Measurements from ENCODE around the gene DPYD.
"Not testable (repeated sequence)": the region's sequence is repeated elsewhere in the genome, so short reads cannot be mapped to it uniquely, and the experiment has no call there.

DNA sequence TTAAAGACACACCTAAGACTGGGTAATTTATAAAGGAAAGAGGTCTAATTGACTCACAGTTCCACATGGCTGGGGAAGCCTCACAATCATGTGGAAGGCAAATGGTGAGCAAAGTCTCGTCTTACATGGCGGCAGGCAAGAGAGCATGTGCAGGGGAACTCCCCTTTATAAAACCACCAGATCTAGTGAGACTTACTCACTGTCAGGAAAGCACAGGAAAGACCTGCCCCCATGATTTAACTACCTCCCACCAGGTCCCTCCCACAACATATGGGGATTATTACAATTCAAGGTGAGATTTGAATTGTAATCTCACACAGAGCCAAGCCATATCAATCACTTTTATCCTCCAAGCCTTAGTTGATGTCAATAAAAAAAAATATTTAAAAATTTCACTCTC is 689.5 kb downstream of the DPYD start:
- TF ChIP-seq, protein P1, sequence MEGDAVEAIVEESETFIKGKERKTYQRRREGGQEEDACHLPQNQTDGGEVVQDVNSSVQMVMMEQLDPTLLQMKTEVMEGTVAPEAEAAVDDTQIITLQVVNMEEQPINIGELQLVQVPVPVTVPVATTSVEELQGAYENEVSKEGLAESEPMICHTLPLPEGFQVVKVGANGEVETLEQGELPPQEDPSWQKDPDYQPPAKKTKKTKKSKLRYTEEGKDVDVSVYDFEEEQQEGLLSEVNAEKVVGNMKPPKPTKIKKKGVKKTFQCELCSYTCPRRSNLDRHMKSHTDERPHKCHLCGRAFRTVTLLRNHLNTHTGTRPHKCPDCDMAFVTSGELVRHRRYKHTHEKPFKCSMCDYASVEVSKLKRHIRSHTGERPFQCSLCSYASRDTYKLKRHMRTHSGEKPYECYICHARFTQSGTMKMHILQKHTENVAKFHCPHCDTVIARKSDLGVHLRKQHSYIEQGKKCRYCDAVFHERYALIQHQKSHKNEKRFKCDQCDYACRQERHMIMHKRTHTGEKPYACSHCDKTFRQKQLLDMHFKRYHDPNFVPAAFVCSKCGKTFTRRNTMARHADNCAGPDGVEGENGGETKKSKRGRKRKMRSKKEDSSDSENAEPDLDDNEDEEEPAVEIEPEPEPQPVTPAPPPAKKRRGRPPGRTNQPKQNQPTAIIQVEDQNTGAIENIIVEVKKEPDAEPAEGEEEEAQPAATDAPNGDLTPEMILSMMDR (IDR thresholded peaks at IDR 0.05; ENCODE audit: insufficient read depth, low read length, poor library complexity, severe bottlenecking) = not testable (repeated sequence)
- TF ChIP-seq EZH2phosphoT487 (conservative IDR thresholded peaks at IDR 0.05; ENCODE audit: low read length) = not testable (repeated sequence)

Measured in SU-DHL-6 (cell line).